Astrocyte of the spinal cord (primary cell): Measurements from ENCODE around the gene ANKRD34A.

Experiments used
- DNase-seq: peaks from one replicate; pipeline ENCODE4 v3.0.0; 2011; ENCODE audit warnings: low read depth, low spot score
- H3K4me3 ChIP-seq: 2 replicates; pipeline ENCODE4 v1.5.1; 2011; ENCODE audit warnings: low read depth, mild to moderate bottlenecking, low read length, moderate library complexity
- CTCF ChIP-seq: IDR thresholded peaks from 2 replicates; pipeline ENCODE4 v1.5.1; 2012; ENCODE audit warnings: low read depth, mild to moderate bottlenecking, low read length, inconsistent platforms
- in situ Hi-C: cut with HindIII; loops from 2 replicates; pipeline ENCODE4 v1.10.0; 2017; ENCODE audit warnings: low sequenced_read_pairs

Gene ANKRD34A

GRCh38 chr1:145956361-145956760, 8.0 kb downstream of the ANKRD34A start:
- no peak for TF ChIP-seq CTCF
- H3K4me3 ChIP-seq: peak overlapping the region; percentile 70
- no peak for DNase-seq
- in situ Hi-C loops: no loop called here

- TF ChIP-seq CTCF: no peak
- peak overlapping the region; percentile 12 for H3K4me3 ChIP-seq
- in situ Hi-C loops: no loop called here
- peak; percentile 10 for DNase-seq
Measured at GRCh38 chr1:145955436-145955835, 8.9 kb downstream of the ANKRD34A start.

- H3K4me3 ChIP-seq: no peak overlapping the region
- TF ChIP-seq CTCF: no peak
- DNase-seq: no peak
- in situ Hi-C loops: no loop called here
Measured at GRCh38 chr1:145953861-145954260, 10.5 kb downstream of the ANKRD34A start.

GRCh38 chr1:145952903-145953302, 11.5 kb downstream of the ANKRD34A start:
- TF ChIP-seq CTCF: no peak
- DNase-seq: no peak
- in situ Hi-C loops: no loop called here
- H3K4me3 ChIP-seq: no peak overlapping the region

GRCh38 chr1:145951526-145951925, 12.8 kb downstream of the ANKRD34A start:
- no peak overlapping the region for H3K4me3 ChIP-seq
- DNase-seq: no peak
- TF ChIP-seq CTCF: no peak
- in situ Hi-C loops: no loop called here

GRCh38 chr1:145949219-145949618, 15.2 kb downstream of the ANKRD34A start:
- no peak overlapping the region for H3K4me3 ChIP-seq
- peak; percentile 29 for DNase-seq
- TF ChIP-seq CTCF: no peak
- in situ Hi-C loops: no loop called here

- H3K4me3 ChIP-seq: no peak overlapping the region
- TF ChIP-seq CTCF: no peak
- no peak for DNase-seq
- in situ Hi-C loops: no loop called here
Measured at GRCh38 chr1:145947551-145947950, 16.8 kb downstream of the ANKRD34A start.
